Kidney glomerular epithelial cell (primary cell): ENCODE results near the gene ADCY7.
"Not testable (repeated sequence)": the region's sequence is repeated elsewhere in the genome, so short reads cannot be mapped to it uniquely, and the experiment has no call there.

ENCODE experiments used
- DNase-seq: peaks from one replicate; lab custom pipeline; 2025; lab: John Stamatoyannopoulos, UW

The ADCY7 gene

DNA sequence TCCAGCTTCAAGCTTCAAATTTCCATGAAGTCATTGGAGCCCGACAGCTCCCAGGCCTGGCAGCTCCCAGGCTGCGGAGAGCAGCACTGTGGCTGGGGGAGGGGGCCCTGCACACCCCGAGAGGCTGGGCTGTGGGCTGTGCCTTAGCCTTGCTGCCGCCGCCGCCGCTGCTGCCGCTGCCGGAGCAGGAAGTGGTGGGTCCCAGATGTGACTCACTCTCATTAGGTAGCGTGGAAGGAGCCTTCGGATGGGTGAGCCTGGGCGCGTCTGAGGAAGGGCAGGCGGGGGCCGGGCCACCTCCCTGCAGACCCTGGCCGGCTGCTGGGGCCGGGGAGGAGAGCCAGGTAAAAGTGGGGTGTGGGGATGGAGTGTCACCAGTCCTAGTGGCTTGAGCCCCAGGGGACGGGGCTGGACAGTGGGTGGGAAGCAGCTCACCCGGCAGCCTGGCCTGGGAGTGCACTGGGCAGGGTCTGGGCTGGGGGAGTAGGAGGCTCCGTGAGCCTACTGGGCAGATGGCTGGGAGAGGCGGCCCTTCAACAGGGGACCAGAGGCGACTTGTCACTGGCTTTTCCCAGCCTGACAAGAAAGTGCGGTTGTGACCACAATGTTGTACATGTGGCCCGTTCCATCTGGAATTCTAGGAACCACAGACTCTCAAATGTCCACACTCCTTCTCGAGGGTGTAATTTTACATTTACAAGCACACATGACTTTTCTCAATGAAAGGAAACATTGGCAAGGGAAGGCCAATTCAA, at the start of gene ADCY7:
Gene ADCY7, plus strand, starts transcription at position 215 of the 755 bp plus-strand sequence. CDS start 21,629 bp downstream, outside the sequence.
- peak; percentile 70 for DNase-seq

DNA sequence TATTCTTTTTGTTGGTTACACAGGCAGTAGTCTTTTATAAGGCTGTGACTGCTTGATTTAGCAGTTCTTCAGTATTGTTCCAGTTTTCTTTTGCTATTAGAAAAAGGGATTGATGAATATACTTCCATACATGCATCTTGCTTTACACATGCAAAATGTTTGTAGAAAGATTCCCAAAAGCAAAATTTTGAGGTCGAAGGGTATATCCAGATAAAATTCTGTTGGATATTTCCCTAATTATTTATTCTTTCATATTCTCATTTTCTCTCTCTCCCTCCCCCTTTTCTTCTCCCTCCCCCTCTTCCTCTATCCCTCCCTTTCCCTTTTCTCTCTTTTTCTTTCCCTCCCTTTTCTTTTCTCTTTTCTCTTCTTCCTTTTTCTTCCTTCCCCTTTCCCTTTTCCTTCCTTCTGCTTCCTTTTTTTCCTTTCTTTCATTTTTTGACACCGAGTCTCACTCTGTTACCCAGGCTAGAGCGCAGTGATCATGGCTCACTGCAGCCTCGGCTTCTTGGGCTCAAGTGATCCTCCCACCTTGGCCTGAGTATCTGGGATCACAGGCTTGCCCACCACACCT, 46.9 kb upstream of the ADCY7 start:
- DNase-seq = no peak

DNA sequence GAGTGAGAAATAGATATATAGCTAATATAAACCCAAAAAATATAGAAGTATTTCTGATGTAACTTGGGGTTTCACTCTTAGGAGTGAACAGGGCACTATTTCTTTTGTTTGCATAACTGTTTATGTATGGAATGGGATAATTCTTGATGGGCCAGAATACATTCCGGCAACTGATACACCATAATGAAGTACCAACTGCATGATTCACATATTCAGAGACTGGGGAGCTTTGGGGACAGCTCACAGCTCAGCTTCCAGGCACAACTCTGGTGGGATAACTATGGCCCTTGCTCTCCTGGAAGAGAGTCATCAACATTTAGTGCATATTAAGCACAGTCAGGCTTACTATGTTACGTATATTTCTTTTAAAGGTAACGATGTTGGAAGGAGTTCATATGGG, 42.1 kb upstream of the ADCY7 start:
- DNase-seq = no peak

DNA sequence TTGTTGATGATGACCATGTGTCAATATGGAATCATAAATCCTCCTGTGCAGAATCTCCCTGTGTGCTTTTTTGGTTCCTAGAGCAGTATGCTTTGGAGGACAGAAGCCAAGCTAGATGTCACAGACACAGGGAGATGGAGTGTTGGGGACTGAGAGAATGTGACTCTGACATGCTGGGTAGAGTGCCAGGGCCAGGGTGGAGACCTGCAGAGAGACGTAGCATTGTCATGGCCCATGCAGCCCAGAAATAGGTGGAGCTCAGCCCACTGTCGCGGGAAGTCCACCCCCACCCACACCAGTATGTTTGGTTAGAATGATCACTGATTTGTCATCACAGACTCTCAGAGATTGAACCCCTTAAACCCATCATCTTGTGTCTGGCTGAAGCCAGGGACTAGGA, 39.2 kb upstream of the ADCY7 start:
- no peak for DNase-seq

DNA sequence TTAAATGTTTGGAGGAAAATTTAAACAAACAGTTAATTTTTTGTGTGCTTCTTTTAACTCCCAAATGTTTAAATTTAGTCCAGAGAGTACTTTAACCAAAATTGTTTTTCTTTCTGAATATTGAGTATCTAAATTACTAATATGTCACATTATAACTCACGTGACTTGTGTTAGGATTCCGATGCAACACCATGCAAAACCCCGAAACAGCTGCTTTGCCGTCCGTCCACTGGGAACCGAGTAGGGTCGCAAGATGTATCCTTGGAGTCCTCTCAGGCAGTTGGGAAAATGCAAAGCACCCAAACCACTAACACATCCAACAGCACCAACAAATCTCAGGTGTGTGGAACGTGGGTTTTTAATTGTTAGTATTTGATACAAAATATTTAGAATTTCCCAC, 38.7 kb upstream of the ADCY7 start:
- DNase-seq = no peak

DNA sequence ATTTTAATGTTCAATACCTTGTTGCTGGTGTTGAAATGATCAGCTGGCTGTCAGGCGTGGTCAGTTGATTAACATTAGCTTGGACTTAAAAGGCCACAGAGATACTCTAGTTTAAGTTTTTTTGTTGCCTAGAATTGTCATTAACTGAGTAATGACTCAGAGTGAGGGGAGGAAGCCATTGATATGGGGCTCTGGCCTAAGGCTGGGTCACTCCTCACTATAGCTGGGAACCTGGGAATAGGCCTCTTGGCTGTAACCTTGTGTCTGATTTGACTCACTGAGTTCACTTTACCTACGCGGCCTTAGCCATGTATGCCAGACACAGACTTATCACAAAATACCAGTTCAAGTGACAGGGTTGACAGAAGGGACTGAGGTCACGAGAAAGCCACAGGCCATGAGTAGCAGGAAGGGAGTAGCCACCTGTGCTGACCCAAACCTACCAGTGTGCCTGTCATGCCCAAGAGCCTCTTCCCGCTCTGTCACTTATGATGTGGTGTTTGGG, 37.9 kb upstream of the ADCY7 start:
- no peak for DNase-seq

DNA sequence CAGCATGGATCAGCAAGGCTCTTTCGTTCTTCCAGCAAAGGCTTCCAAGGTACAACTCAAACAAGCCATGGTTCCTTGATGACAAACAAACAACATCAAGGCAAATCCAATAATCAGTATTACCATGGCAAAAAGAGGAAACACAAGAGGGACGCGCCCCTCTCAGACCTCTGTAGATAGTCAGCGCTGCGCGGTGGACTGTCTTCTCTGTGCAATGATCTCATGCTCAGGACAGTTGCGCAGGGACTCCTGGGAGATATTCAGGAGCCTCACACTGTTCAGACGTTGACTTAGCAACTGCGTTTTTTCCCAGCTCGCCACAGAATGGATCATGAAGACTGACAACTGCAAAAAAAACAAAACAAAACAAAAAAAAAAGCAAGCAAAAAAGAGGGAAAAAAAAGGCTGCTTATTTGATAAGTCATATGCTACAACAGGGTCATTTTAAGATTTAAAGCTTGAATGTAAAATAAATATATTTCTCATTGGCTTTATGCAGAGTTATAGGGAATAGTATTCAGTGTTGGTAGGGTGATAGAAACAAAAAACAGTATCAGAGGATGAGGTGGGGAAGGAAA, 37.1 kb upstream of the ADCY7 start:
- DNase-seq = no peak

DNA sequence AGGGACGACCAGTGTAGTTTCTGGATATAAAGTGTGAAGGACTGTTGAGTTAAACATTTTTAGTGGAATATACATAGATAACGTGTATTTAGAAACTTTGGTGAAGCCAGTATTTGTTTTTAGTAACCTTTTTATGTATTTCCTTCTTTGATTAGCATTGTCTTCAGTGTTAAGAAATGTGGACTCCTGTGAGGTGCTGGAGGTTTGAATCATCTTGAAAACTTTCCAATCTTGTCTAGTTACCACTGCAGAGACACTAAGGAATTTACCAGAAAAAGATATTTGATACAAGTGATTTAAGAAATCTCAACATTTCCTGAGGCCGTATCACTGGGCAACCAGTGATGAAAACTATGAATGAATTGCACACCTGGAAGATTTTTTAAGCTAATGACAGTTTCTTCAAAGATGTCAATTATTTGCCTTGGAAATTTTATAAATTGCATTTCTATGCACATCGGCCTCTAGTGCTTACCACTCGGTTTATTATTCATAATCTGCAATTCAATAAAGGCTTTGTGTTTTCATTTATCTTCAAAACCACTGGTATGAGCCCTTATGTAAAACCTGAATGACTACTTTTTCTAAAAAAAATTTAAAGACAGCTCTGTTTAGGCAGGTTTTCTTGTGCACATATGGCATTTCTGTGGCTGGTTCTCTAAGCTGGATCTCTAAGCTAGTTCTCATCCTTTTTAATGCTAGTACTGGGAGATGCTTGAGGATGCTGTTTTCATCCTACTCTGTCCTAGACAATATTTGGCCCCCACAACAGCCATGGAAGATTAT, 31.4 kb upstream of the ADCY7 start:
- peak; percentile 30 for DNase-seq

DNA sequence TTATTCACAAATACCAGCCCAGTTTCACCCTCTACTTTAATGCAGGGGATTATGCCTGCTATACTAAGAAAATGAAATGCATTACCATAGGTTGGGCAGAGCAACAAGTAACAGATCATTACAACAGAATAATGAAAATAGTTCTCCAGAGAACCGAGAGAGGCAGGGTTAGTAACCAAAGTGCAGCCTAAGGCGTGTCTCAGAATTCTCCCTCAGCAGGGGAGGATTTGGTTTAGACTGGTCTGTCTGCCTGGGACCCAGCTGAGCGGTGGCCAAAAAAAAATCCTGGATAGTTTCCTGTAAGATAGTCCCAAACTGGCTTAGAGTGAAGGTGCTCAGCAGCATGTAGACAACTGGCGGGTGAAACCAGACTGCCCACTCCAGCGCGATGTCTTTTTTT, 30.8 kb upstream of the ADCY7 start:
- no peak for DNase-seq

DNA sequence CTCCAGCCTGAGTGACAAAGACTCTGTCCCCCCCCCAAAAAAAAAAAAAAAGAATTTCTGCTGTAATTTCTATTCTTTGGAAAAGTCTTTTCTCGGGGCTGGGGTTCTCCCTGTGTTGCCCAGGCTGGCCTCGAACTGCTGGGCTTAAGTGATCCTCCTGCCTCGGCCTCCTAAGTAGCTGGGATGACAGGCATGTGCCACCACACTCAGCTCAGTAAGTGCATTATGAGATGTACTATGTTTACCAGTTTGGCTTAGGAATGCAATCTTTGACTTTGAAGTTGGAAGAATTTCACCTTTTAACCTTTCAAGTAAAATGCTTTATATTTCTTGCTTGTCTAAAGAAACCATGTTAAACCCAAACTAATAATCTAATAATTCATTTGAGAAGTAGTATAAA, 28.0 kb upstream of the ADCY7 start:
- no peak for DNase-seq

DNA sequence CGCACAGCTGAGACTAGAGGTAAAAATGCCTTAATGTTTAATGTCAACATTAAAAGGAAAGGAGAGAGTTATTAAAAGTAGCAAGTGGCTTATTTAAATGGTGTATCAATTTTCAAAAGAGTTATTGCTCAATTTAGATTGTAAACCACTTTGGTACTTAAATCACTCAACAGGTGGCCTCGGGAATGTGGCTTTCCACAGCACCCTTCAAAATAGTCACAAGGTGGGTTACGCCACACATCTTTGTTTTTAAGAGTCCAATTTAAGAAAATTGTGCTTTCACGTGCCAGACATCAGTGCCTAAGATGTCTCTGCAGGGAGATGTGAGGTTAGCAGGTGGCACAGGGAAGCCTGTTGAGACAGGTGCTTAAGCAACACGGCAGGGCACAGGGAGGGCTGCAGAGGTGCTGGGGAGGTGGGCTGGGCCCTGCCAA, 27.5 kb upstream of the ADCY7 start:
- DNase-seq = no peak

DNA sequence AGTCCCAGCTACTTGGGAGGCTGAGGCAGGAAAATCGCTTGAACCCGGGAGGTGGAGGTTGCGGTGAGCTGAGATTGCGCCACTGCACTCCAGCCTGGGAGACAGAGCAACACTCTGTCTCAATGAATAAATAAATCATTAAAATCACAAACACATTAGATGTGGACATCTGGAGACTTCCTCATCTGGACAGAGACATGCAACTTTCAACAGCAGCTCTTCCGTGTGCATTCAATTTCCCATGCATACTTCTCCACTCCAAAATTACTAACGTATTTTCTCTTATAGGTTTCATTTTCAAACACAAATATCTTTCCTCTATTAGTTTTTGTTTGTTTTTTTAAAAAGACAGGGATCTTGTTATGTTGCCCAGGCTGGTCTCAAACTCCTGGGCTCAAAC, 23.3 kb upstream of the ADCY7 start:
- not testable (repeated sequence) for DNase-seq

DNA sequence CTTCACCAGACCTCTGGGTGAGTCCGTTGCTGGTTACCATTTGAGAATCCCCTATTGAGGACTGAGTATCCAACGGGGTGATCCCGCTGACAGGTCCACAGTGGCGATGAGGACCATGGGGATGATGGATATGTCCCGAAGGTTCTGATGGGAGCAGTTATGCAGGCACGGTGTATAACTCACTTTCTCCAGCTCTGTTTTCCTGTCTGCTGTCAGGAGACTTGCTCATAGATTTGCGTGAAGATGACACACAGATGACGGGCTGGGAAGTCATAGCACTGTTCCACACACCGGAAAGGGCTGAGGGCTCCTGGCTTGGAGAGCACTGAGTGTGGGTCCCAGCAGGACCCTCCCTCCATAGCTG, 22.2 kb upstream of the ADCY7 start:
- DNase-seq = no peak

DNA sequence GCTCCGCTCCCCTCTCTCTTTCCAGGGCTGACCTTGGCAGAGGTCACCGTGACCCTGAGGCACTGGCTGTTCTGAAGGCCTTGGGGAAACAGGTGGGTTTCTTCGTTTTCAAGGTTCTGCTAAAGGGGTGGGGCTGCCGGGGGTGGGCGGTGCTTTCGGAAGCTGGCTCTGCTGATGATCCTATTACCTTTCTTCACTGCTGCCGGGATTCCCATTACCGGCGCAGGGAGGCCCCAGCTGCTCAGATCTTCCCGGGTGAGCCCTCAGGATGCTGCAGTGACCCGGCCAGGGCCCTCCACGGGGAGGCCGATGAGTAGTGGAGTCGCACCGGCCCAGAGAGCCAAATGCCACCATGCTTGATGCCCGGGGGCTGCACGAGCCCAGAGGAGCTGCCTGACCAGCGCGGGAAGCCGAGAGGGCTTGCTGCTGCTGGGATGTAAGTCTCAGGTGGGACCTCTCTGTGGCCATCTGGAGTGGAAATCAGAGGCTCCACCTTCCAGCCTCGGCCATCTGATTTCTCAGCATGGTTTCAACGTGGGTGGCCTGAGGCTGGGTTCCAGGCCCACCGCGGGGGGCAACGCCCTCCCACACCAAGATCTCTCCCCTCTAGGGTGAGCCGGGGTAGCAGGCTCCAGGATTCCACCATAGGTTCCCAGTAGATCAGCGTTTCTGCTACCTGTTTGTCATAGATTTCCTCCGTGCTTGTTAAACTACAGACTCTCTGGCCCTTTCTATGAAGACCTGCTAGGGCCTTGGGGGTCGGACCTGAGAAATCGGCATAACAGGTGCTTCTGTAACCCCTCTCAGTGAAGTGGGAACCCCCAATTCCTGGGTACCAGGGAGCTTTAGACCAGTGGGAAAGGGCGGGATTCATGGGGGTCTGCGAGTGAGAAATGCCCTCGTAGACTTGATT, 21.6 kb upstream of the ADCY7 start:
- DNase-seq = no peak

DNA sequence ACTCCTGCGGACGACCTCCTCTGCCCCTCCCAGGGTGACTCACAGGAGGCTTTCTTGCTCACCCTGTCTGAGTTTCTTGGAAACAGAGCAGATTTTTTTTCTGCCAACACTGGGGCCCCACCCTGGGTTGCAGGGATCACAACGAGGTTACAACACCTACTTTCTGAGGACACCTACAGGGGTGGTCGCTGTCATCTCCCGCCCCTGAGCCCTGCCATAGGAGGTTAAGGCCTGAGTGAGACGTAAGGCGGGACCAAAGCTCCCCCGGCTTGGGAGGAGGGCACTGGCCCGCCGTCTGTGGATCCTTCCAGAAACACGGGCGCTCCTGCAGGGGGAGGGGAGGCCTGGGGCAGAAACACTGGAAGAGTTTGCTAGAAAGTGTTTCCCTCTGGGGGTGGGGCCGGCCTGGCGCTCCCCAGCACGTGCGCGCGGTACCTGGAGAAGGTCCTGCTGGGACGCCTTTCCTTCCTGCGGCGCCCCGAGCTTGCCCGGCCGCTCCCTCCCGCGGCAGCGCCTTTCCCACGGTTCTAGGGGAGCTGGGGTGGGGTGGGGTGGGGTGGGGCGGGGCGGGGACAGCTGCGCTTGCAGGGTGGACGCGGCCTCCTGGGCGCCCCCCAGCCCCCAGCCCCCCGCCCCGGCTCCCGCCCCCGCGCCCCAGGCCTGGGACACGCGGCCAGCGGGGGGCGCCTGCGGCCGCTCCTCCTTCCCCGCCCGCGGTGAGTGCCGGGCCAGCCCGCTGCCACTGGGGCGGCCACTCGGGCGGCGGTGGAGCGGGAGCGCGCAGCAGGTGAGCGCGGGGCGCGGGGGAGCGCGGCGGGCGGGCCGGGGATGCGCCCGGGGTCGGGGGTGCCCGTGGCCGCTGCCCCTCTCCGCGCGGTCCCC, 20.7 kb upstream of the ADCY7 start:
- DNase-seq = peak; percentile 40

DNA sequence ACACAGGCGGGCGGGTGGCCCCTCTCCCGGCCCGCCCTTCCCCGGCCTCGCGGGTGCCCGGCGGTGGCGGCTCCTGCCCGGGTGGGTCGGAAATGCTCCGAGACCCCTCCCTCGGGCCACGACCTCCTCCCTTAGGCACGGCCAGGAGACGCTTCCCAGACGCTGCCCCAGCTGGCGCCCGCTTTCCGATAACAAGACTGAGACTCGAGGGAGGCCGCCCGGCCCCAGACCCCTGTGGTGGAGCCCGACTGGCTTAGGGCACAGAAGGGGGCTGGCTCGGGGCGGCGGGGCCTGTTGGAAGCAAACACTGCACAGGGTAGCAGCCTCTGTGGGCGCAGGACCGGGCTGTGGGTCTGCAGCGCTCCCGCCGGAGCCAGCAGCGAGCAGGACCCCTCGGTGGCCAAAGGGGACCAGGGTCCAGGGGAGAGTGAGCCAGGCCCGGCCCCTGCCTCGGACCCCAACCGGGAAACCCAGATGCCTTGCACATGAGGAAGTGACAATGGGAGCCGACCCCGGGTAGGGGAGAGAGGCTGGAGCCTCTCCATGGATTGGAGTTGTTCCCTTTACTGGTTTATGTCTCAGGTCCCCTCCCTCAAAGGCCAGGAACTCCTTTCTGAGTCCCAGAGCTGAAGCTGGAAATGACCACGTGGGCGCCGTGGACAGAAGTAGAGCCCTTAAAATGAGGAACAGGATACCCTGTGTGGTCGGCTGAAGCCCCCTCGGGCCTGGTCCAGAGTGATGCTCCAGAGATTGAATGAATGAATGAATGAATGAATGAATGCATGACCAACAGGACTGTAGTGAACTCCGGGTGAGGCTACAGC, 19.8 kb upstream of the ADCY7 start:
- DNase-seq = no peak

DNA sequence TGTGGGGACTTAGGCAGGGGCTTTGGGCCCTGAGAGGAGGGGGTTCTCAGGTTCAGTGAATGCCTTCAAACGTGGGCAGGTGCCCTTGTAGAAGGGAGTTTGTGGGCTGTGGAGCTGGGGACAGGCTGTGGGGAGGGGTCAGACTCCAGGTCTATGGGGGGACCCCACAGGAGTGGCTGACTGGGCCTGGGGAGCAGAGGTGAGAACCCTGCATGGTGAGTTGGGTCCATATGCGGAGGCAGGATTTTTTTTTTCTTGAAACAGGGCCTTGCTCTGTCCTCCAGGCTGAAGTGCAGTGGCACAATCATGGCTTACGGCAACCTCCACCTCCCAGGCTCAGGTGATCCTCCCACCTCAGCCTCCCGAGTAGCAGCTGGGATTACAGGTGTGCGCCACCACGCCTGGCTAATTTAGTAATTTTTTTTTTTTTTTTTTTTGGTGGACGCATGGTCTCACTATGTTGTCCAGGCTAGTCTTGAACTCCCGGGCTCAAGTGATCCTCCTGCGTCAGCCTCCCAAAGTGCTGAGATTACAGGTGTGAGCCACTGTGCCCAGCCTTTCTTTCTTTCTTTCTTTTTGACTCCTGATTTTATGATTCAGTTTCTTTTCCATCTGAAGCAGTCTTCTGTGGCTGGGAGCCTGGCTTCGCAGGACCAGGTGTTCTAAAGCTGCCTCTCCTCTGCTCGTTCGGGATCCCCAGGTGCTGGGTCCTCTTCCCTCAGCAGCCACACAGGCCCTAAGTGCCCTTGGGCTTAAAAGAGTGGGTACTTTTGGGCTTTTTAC, 19.0 kb upstream of the ADCY7 start:
- DNase-seq = no peak

DNA sequence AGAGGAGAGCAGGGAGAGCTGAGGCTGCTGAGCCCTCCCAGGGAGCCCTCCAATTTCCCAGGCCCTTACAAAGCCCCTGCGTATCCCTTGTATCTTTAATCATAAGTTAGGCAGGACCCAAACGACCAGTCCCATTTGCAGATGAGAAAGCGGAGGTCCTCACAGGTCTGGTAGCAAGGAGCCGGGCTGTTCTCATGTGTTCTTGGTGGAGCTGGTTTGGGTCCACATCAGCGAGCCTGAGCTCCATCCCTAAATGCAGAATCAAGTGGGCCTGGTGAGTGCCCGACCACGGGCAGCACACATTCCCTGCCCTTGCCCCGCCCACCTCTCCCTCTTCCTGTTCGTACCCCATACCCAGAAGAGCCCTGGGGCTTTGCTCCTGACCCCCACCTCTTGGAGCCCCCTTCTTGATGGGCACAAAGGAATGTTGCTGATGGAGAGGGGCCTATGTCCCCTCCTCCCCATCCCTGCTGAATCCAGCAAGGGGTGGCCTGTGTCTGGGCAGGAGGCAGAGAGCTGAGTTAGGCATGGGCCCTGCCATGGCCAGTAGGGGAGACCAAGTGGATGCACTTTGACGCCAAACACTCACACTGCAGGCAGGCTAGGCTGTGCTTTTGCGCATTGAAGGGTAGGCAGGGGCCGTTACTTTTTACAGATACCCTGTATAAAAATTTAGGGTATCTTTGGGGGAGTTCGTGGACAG, 18.3 kb upstream of the ADCY7 start:
- no peak for DNase-seq
